HG03039 (cell line): ENCODE data around the gene ATXN1.

Experiments
- ATAC-seq: cut with Tn5 transposase; IDR thresholded peaks from one replicate; pipeline ENCODE4 v1.9.1; 2021; ENCODE audit warnings: mild to moderate bottlenecking, moderate library complexity; ENCODE audit not compliant: unreplicated experiment

Gene ATXN1

DNA sequence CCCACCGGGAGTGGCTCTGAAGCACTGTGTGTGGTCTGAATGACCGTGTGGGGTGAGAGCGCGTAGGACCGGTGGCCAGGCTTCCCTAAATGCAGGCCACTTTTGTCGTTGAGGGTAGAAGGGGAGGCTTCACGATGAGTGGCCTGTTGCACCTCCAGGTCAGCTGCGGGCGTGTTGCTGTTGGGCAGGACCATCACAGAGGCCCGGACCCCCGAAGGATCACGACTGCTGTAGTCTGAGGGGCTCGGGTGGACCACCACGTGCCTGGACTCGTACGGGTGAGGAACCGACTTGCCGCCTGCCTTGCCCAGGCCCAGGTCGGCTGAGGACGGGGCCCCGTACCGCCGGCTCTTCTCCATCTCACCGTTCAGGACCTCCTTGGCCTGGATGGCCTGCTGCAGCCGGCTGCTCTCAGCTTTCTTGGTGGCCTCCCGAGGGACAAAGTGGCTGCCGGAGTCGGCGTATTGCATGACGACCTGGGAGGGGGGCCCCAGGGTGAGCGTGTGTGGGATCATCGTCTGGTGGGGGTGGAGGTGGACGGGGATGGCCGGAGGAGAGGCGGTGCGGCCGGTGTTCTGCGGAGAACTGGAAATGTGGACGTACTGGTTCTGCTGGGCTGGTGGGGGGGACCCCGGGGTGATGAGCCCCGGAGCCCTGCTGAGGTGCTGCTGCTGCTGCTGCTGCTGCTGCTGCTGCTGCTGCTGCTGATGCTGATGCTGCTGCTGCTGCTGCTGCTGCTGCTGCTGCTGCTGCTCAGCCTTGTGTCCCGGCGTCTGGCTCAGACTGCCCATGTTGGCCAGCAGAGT, 434.1 kb downstream of the ATXN1 start:
- no peak for ATAC-seq

GRCh38 chr6:16326531-16326930, 434.7 kb downstream of the ATXN1 start:
- ATAC-seq = no peak

GRCh38 chr6:16324606-16325225, 436.5 kb downstream of the ATXN1 start:
- no peak for ATAC-seq

- no peak for ATAC-seq
Measured at GRCh38 chr6:16324184-16324583, 437.1 kb downstream of the ATXN1 start.

- peak; percentile 79 for ATAC-seq
Measured at GRCh38 chr6:16322666-16323312, 438.5 kb downstream of the ATXN1 start.

DNA sequence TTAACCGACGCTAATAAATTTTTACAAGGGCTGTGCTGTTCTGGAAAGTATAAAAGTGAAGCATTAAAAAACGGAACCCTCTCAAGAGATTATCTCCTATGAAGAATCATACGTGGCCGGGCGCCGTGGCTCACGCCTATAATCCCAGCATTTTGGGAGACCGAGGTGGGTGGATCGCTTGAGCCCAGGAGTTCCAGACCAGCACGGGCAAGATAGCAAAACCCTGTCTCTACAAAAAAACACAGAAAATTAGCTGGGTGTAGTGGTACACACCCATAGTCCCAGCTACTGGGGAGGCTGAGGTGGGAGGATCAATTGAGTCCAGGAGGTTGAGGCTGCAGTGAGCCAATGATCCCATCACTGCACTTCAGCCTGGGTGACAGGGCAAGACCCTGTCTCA, 439.4 kb downstream of the ATXN1 start:
- ATAC-seq = no peak

- no peak for ATAC-seq
Measured at GRCh38 chr6:16321341-16321710, 439.9 kb downstream of the ATXN1 start.

GRCh38 chr6:16320533-16321340, 440.5 kb downstream of the ATXN1 start:
- ATAC-seq = no peak

DNA sequence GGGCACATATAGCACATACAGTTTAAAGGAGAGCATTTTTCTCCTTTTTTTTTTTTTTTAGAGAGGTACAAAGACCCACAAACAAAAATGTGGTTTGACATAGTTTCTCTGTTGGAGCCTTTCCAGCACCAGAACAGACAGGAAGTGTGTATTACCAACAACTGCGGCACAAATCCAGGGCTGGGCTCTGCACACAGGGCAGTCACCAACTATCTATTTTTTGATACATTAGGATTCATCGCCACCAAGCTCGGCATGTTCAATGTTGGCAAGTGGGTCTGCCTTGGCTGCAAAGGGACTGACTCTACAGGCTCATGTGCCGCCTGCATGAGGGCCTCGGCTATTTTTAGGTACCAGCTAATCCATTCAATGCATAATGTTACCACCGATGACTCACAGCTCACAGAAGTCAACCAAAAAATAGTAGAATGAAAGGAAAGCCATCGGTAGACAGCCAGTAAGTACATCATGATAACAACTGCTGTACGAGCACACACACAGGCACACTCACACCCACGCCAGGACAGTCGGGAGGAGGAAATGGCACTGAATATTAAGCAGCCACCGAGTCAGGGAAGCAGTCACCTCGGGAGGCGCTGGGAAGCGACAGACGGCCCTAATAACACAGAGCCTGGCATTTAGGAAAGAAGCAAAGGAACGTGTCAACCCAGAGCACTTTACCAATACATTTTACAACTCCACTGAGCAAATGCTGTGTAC, 441.3 kb downstream of the ATXN1 start:
- peak; percentile 41 for ATAC-seq

DNA sequence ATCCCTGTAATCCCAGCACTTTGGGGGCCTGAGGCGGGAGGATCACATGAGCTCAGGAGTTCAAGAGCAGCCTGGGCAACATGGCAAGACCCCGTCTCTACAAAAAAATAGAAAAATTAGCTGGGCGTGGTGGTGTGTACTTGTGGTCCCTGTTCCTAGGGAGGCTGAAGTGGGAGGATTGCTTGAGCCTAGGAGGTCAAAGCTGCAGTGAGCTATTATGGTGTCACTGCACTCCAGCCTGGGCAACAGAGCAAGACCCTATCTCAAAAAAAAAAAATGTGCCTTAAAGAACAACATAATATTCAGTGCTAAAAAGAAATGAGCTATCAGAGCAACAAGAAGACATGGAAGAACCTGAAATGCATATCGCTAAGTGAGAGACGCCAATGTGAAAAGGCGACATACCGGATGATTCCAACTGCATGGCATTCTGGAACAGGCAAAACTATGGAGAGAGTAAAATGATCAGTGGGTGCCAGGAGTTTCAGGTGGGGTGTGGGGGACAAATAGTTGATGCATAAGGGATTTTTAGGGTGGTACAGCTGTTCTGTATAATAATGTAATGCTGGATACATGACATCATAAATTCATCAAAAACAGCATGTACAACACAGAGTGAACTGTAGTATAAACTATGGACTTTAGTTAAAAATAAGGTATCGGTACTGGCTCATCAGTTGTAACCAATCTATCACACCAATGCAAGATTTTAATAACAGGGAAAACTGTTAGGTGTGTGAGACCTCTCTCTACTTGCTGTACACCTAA, 442.1 kb downstream of the ATXN1 start:
- no peak for ATAC-seq

GRCh38 chr6:16318538-16318937, 442.7 kb downstream of the ATXN1 start:
- no peak for ATAC-seq

DNA sequence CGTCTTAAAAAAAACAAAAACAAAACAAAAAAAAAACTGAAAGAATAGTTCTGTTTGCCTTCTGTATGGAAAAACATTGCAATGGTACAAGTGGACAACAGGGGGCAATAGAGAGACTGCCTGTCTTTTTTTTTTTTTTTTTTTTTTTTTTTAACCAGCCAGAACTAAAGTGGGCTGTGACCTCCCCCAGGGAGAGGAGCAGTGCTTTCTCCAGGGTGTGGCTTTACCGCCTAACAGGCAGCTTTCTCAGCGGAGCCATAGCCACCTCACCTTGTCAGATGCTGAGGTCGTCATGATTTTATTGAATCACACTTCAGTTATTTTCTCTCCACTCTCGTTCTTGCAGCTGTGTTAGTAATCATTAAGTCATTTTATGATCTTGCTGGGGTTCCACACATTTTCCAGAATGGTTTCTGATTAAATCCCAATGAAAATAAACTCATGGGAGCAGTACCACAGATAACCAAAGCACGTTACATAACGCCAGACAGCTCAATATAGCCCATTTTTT, 444.5 kb downstream of the ATXN1 start:
- no peak for ATAC-seq

- no peak for ATAC-seq
Measured at GRCh38 chr6:16314296-16314695, 447.0 kb downstream of the ATXN1 start.

DNA sequence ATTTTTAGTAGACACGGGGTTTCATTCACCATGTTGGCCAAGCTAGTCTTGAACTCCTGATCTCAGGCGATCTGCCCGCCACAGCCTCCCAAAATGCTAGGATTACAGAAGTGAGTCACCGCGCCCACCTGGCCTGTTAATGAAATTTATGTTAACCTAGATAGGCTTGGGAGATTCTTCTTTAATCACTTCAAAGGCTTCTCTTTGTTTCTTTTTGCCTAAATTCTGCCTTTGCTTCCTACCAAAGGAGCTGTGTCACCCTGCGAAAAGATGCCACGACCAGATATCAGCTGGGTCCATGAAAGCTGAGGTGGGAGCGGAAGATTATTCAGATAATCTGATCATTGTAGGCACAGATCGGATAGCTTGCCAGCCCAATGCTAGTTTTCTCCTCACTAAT, 447.5 kb downstream of the ATXN1 start:
- no peak for ATAC-seq

- ATAC-seq = no peak
Measured at GRCh38 chr6:16311763-16312162, 449.5 kb downstream of the ATXN1 start.

- no peak for ATAC-seq
Measured at GRCh38 chr6:16306334-16306733, 454.9 kb downstream of the ATXN1 start.

DNA sequence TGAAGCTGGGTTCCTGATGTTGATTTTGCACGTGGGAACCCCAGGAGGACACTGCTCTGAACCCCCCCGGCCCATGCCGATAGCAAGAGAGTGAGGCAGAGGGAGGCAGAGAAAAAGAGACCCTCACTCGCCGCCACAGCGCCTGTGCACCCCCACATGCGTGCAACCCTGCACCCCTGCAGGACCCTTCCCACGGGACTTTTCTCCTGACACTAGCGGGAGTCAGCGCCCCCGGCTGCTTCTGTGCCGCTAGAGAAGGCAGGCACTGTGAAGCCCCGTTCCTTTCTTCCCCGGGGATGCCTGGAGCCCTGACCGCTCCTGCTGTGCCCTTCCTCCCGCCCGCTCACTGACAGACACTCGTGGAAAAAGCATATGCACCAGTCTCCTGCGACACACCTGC, 455.5 kb downstream of the ATXN1 start:
- peak; percentile 9 for ATAC-seq

- peak; percentile 85 for ATAC-seq
Measured at GRCh38 chr6:16305246-16305725, 456.0 kb downstream of the ATXN1 start.

- ATAC-seq = no peak
Measured at GRCh38 chr6:16302721-16303552, 458.3 kb downstream of the ATXN1 start.
